ENCODE results near the gene SERPINA4.

GRCh38 chr14:94568186-94568585, 6.9 kb downstream of the SERPINA4 start:
- no peak for TF ChIP-seq CTCF (conservative IDR thresholded peaks at IDR 0.05 in 1 of 2, IDR thresholded peaks at IDR 0.05 in 1 of 2; ENCODE audit: low read depth in 1 of 2, low read length in 2 of 2)
- TF ChIP-seq EZH2 (IDR thresholded peaks at IDR 0.05; ENCODE audit: low read length, missing control alignments), result no peak

Measured in fibroblast of lung (primary cell).